Fibroblast of upper back skin (primary cell): ENCODE results near the gene IL1RL2.
A peak's percentile ranks its signal among the peaks of the same experiment; 100 is the strongest.

Experiments used
- DNase-seq: peaks from one replicate; pipeline ENCODE4 v3.0.0-alpha.2; 2013

Gene IL1RL2

DNA sequence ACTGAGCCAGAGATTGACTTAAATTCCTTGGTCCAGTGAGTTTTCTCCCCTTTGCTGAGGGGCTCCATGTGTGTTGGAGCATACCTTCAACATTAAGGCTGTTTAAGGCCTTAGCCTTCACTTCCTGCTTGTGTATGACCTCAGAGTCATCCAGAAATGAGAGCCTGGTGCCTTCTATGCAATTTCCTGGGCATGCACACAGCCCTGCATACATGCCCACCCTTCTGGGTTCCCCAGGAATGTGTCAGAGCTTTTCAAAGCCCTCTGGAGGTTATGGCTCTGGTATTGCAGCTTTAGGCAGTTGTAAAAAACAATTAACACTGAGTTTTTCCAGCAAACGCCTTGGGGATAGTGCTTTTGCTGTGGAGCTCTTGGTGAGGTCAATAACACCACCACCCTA is 27.5 kb upstream of the IL1RL2 start:
- DNase-seq = peak; percentile 25

DNA sequence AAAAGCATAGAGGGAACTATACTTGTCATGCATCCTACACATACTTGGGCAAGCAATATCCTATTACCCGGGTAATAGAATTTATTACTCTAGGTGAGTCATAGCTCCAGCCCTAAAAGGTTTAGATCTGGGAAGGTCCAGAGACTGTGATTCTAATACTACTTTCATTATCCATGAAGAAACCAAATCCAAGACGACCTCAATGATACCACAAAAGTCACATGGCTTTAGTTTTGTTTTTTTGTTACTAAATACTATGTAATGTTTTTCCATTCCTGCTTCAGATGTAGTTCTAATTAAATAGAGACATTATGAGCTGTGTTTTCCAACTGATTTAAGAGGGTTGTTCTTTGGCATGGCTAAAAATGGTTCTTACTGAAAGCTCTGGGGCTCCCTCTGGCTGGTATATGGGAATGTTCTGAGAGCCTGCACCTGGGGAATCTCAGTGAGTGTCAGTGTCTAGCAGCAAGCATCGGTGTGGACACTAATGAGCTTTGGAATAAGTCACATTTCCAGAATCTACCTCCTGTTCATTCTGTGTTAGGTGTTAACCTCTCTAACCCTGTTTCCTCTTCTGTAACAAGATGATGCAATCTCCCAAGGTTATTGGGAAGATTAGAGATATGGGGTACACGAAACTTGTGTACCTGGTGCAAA is 20.5 kb upstream of the IL1RL2 start:
- DNase-seq = peak; percentile 68

DNA sequence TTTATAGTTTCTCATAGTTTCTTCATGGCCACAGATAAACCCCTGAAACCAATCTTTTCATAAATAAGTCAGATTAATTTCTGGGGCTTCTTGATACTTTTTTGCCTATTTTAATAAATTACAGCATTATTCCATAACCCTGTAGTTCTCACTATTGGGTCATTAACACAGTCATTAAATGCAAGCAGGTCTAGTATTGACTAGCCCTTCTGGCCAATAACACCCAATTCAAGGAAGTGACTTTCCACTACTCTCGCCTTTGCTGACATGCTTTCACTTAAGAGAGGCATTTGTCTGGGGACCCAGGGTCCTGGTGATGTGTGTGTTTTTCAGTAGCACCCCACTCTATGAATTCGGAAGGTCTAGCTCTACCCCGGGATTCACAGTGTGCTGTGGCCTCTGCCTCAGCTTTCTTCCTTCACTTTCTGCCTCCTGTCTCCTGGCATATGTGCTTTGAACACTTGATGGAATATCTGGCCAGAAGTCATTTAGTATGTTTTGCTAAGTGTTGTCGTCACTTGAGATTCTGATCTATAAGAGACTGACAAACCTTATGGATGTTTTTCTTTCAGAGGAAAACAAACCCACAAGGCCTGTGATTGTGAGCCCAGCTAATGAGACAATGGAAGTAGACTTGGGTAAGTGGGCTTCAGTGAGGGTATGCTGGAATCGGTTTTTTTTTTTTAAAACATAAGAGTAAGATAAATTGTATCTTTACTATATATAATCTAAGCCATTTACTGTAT is 18.6 kb upstream of the IL1RL2 start:
- DNase-seq = no peak

DNA sequence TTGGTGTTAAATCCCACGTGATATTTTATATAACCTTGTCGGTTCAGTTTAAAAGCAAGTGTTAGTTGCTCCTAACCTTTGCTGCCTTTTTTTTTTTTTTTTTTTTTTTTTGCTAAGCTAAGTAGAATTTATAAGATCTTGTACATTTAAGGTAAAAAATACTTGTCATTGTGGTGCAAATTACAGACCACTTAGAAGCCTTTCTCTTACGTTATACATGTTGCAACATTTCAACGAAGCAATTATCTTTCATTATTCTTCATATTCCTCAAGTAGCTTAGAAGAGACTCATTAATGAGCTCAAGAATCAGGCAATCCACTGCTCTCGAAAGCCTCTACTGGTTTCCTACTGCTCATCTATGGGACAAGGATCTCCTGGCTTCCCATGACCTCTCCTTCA is 14.9 kb upstream of the IL1RL2 start:
- no peak for DNase-seq

DNA sequence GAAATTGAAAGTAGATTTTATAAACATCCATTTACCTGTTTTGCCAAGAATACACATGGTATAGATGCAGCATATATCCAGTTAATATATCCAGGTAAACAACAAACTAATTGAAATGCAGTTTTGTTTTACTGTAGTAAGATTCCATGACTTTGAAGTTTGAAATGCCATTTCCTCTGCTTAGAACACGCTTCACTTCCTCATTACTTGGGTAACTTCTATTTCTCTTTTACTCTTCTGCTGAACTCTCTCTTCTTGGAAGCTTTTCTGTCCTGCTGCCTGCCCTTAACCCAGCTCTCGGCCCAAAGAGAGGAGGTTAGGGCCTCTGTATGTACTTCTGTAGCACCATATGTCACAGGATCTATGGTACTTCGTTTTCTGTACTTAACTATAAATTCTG is 14.1 kb upstream of the IL1RL2 start:
- no peak for DNase-seq

DNA sequence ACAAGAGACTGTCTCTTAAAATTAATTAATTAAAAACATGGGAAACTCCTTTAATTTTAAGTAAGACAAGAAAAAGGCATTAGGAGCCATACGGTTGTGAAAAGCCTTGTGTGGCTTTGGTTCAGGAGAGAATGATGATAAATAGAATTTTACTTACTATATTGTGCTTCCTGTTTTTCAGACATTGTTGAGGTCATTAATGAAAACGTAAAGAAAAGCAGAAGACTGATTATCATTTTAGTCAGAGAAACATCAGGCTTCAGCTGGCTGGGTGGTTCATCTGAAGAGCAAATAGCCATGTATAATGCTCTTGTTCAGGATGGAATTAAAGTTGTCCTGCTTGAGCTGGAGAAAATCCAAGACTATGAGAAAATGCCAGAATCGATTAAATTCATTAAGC is 10.7 kb upstream of the IL1RL2 start:
- no peak for DNase-seq

DNA sequence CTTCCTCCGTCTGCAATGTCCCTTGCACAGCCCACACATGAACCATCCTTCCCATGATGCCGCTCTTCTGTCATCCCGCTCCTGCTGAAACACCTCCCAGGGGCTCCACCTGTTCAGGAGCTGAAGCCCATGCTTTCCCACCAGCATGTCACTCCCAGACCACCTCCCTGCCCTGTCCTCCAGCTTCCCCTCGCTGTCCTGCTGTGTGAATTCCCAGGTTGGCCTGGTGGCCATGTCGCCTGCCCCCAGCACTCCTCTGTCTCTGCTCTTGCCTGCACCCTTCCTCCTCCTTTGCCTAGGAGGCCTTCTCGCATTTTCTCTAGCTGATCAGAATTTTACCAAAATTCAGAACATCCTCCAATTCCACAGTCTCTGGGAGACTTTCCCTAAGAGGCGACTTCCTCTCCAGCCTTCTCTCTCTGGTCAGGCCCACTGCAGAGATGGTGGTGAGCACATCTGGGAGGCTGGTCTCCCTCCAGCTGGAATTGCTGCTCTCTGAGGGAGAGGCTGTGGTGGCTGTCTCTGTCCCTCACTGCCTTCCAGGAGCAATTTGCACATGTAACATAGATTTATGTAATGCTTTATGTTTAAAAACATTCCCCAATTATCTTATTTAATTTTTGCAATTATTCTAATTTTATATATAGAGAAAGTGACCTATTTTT is 8.9 kb upstream of the IL1RL2 start:
- no peak for DNase-seq

DNA sequence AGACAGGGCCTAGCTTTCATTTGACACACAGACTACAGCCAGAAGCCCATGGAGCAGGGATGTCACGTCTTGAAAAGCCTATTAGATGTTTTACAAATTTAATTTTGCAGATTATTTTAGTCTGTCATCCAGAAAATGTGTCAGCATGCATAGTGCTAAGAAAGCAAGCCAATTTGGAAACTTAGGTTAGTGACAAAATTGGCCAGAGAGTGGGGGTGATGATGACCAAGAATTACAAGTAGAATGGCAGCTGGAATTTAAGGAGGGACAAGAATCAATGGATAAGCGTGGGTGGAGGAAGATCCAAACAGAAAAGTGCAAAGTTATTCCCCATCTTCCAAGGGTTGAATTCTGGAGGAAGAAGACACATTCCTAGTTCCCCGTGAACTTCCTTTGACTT is 7.8 kb upstream of the IL1RL2 start:
- no peak for DNase-seq

DNA sequence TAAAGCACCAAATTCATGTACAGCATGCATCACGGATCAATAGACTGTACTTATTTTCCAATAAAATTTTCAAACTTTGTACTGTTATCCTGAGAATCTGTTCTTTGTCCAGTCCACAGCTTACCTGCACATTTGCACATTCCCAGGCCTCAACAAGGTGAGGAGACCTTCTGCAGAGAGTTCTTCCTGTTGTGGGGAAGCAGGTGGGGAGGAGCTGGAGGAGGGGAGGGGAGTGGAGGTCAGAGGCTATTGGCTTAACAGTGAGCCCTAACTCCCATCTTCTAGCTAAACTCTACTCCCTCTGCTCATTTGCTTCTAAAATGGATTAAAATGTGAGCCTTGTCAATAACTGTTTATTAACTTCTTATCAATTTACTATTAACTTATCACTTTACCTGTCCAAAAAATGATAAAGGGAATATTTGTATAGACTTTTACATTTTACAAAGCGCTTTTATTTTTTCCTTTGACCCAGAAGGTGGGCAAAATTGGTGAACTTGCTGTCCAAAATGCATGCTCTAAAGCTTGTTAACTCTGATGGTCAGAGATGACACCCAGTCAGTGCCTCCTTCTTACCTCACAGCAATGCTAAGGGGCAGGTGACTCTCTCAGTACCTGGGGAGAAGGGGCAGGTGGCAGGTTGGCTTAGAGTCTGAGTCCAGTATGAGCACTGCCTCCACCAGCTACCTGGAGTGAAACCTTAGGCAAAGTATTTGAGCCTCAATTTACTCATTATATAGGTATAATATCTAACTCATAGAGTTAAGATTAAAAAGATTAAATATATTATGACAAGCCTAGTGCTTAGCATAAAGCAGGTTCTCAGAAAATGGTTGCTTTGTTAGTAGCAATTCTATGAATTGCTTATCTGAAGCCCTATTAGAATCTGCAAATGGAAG is 6.8 kb upstream of the IL1RL2 start:
- DNase-seq = no peak

DNA sequence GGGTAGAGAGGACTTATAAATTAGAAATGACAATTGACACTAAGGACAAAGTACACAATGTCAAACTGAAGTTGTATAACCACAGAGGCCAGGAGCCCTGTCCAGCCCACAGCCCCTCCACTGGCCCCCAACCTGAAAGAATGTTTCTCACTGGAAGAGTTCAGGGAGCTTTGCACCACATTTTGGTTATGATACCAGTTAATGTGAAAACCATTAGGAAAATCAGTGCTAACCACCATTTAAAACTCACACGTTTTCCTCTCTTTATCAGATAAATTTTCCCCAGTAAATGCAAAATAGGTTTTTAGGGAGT is 6.2 kb upstream of the IL1RL2 start:
- DNase-seq = no peak

DNA sequence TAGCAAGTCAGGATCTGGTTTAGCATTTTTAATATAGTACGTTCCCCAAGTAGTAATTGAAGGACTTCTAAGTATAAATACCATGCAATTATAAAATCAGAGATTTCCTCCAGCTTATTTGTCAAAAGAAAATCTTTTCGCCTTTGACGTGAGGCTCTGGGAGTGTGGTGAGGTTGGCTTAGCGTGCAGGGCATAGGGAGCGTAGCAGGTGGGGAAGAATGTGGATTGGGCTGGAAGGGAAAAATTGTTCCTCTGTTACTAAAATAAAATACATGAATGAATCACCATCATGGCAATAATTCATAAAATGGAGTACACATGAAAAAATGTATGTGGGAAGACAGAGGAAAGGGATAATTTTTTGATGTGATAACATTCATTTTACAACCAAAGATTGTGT is 5.4 kb upstream of the IL1RL2 start:
- peak; percentile 23 for DNase-seq

DNA sequence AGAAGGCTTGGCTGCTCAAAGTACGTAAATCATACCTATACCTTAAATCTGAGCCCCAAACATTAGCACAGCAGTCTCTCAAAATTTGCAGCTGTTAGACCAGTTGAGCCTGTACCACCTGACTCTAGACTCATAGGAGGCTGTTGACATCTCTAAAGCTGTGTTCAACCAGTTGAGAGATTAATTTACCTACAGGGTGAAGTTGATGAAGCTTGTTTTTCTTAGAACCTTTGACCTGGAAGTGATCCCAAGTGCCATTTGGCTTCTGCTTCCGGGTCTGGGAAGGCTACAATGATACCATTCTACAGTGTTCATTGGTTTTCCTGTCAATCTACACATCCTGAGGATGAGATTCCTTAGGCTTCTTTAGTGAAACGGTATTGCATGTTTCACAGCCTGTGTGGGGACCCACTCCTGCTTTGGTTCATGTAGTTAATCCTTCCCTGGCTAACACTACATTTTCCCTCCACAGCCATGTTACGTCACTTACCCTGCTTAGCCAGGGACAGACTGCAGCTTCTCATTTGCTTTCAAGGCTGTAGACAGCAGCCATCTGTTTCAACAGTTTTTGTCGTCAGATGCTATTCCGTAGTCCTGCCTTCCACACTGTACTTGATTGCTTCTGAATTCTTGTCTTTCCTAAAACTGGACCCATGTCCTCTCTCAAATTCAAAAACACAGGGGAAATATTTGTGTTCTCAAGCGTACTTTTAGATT is 4.7 kb upstream of the IL1RL2 start:
- peak; percentile 7 for DNase-seq

DNA sequence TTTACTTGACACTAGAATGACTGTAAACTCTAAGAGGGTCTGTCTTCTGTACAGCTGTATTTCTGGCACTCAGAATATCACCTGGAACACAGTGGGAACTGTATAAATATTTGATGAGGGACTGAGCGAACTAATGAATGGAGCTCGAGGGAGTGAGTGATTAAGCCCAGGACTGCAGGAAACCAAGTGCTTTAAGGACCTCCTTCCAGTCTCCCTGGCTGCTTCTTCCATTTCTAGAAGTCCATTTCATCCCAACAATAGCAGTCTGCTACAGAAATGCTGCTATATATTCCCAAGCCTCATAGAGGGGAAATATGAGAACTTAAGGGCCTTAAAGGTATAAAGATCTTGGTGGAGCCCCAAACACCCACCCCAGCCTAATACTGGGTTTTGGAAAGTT is 2.8 kb upstream of the IL1RL2 start:
- DNase-seq = no peak

DNA sequence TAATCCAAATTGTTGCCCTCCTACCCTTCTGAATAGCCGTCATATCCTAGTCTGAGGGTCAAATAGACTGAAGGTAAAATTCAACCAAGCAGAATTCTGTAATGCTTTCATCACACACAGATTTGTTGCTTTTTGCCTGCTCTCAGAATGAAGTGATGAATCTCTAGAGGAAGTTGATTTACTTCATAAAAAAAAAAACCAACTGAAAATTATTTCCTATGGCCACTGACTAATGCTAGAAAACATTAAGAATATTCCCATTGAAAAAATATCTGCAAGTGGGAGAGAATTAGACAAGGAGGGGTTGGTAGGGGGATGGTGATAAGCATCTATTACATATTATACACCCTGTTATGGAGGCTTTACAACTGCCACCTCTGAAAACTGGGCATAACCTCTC is 2.3 kb upstream of the IL1RL2 start:
- DNase-seq = peak; percentile 39

DNA sequence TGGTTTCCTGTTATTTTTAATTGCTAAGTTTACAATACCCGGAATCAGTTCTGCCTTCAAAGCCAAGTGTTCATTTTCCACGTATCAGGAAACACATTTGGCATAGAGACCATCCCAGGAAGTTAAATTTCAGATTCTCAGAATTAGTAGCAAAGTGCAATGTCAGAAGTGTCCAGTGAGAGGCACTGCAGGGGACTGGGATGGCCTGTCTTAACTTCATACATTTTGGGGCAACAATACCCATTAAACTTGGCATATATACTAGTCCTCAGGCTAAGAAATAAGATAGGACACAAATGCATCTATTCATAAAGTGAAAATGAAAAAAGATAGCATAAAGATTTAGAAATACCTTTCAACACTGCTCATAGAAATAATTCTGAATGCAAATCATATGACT is 1.5 kb upstream of the IL1RL2 start:
- no peak for DNase-seq

DNA sequence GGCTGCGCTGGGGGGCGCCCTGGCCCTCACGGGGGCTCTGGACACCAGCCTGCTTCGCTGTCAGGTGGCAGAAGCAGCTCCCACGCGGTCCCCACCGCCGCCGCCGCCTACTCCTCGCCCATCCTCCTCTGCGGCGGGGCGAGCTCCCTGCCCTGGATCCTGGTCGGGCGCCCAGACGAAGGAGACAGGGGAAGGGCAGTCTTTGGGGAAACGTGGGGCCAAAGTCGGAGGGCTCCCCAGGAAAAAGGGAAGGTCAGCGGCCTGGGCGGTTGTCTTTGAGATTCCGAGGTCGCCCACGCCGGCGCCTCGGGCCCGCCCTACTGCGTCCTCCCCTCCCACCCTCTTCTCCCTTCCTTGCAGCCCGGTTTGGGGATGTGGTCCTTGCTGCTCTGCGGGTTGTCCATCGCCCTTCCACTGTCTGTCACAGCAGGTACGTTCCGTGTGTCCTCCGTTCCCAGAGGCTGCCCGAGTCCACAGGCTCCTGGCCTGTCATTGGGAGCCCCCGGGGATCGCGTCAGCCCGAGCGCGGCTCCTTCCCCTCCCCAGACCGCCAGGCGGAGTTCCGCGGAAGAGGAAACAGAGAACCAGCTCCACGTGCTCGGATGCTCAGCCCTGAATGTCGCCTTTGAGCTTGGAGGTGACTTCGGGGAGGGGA is 800 bp downstream of the IL1RL2 start:
- peak; percentile 39 for DNase-seq

DNA sequence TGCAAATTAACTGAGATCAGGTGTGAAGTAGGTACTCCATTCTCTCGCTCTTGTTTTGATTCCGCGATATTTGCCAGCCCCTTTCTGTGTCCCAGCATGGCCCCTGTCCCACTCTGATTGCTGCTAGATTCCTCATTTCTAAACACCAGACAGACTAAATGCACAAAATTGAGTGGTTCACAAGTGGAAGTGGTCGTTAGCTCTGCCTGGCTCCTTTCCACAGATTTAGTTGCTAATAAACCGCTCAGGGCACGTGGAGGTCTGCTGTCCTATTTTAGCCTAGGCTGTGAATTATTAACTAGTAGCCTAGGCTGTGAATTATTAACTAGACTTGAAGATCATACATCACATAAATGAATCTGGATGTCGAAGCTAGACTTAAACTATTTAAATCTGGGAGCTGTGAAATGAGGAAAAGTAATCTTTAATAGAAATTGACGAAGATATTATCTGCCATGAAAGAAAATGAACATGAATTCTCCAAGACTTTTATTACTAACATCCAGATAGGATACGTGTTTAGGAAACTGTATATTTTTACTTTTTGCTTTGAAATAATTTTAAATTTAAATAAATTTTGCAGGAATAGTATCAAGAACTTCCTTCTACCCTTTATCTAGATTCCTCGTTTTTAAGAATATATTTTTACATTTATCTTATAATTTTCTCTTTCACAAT is 3.7 kb downstream of the IL1RL2 start:
- DNase-seq = no peak

DNA sequence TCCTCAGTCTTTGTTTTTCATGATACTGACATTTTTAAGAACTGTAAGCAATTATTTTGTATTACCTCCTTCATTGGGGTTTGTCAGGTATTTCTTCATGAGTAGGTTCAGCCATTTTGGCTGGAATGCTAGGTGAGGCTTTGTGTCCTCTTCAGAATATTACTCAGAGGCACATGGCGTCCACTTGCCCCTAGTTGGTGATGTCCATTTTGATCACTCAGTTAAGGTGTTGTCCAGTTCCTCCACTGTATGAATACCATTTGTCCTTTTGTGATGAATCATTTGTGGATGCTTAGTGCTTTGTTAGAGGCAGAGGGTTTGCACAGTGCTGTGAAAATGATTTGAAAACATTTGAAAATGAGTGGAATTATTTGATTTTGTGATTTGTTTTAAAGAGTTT is 4.7 kb downstream of the IL1RL2 start:
- DNase-seq = no peak

DNA sequence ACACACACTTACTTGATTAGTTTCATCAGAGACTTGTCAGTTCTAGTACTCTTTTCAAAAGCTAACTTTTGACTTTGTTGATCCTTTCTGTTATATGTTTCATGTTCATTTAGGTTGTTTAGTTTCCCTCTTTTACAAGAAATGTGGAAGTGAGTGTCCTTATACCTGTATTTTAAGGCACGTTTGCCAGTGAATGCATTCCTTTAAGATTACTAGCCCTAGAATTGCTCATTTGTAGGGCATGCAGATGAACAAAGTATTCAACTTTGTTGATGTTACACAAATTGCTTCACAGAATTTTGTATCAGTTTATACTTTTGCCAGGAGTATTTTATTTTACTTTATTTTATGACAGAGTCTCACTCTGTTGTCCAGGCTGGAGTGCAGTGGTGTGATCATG is 6.3 kb downstream of the IL1RL2 start:
- peak; percentile 23 for DNase-seq

DNA sequence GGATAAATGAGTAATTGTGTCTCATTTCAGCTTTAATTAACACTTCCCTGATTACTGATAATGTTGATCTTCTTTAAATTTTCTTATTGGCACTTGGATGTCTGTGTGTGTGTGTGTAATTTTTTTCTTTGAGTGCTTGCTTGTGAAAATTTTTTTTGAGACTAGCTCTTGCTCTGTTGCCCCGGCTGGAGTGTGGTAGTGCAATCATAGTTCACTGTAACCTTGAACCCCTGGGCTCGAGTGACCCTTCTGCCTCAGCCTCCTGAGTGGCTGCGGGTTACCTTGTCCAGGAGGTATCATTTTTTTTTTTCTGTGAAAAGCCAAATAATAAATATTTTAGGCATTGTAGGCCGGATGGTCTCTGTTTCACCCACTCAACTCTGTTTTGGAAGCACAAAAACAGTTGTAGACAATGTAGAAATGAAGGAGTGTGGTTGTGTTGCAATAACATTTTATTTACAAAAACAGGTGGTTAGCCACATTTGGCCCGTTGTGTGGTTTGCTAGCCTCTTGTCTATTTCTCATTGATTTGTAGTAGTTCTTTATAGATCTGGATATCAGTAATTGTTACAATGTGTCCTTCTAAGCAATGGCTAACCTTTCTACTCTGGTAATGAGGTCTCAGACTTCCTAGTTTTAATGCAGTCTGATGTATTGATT is 7.9 kb downstream of the IL1RL2 start:
- no peak for DNase-seq
